H9 (cell line): Measurements from ENCODE around the gene MBTPS2. TPM values are rescaled to one million over a fixed set of nuclear protein-coding genes. Genes with fewer than 3 reads are reported as not detected.
"Not testable (repeated sequence)": the region's sequence is repeated elsewhere in the genome, so short reads cannot be mapped to it uniquely, and the experiment has no call there.

Experiments used
- DNase-seq: peaks from one replicate; pipeline ENCODE4 v3.0.0-alpha.2; 2017
- H2AFZ ChIP-seq: one replicate; pipeline ENCODE4 v1.6.1; 2013; ENCODE audit warnings: mild to moderate bottlenecking, low read length, control low read depth, moderate library complexity
- H2AK5ac ChIP-seq: 2 replicates; pipeline ENCODE4 v1.6.1; 2013; ENCODE audit warnings: low read length, control low read depth, mixed read lengths; ENCODE audit not compliant: insufficient read length
- H2BK120ac ChIP-seq: one replicate; pipeline ENCODE4 v1.6.1; 2013; ENCODE audit warnings: low read depth, mild to moderate bottlenecking, low read length, control low read depth, inconsistent platforms; ENCODE audit not compliant: poor library complexity, severe bottlenecking
- H2BK12ac ChIP-seq: 2 replicates; pipeline ENCODE4 v1.6.1; 2013; ENCODE audit warnings: low read length, control low read depth, mixed read lengths, low read depth; ENCODE audit not compliant: insufficient read length
- H2BK15ac ChIP-seq: 2 replicates; pipeline ENCODE4 v1.6.1; 2013; ENCODE audit warnings: low read depth, low read length, control low read depth
- H2BK20ac ChIP-seq: one replicate; pipeline ENCODE4 v1.6.1; 2013; ENCODE audit warnings: low read depth, mild to moderate bottlenecking, low read length, control low read depth, inconsistent platforms; ENCODE audit not compliant: poor library complexity, severe bottlenecking
- H2BK5ac ChIP-seq: 2 replicates; pipeline ENCODE4 v1.6.1; 2013; ENCODE audit warnings: low read length, control low read depth, mixed read lengths; ENCODE audit not compliant: insufficient read length
- H3K14ac ChIP-seq: 2 replicates; pipeline ENCODE4 v1.6.1; 2013; ENCODE audit warnings: low read length, control low read depth; ENCODE audit not compliant: insufficient read depth
- H3K18ac ChIP-seq: 2 replicates; pipeline ENCODE4 v1.6.1; 2013; ENCODE audit warnings: low read depth, mild to moderate bottlenecking, mixed read lengths, low read length, control low read depth; ENCODE audit not compliant: insufficient read length
- H3K23ac ChIP-seq: 2 replicates; pipeline ENCODE4 v1.6.1; 2013; ENCODE audit warnings: low read length, control low read depth, mixed read lengths, low read depth; ENCODE audit not compliant: insufficient read length
- H3K23me2 ChIP-seq: 2 replicates; pipeline ENCODE4 v1.6.1; 2013; ENCODE audit warnings: low read depth, mild to moderate bottlenecking, mixed read lengths, low read length, control low read depth; ENCODE audit not compliant: insufficient read length, poor library complexity, severe bottlenecking
- H3K27ac ChIP-seq: 2 replicates; pipeline ENCODE4 v1.5.1; 2013; ENCODE audit warnings: low read length, control low read depth, mixed read lengths, low read depth; ENCODE audit not compliant: insufficient read length
- H3K27me3 ChIP-seq: 2 replicates; pipeline ENCODE4 v1.6.1; 2013; ENCODE audit warnings: low read length, control low read depth, inconsistent platforms; ENCODE audit not compliant: insufficient read depth
- H3K4ac ChIP-seq: 2 replicates; pipeline ENCODE4 v1.6.1; 2013; ENCODE audit warnings: low read depth, mild to moderate bottlenecking, control low read depth, inconsistent platforms, low read length, moderate library complexity
- H3K4me1 ChIP-seq: 2 replicates; pipeline ENCODE4 v1.6.1; 2013; ENCODE audit warnings: low read length, control low read depth, inconsistent platforms; ENCODE audit not compliant: insufficient read depth
- H3K4me2 ChIP-seq: 2 replicates; pipeline ENCODE4 v1.6.1; 2013; ENCODE audit warnings: low read length, control low read depth, mixed read lengths; ENCODE audit not compliant: insufficient read length, insufficient read depth
- H3K56ac ChIP-seq: 2 replicates; pipeline ENCODE4 v1.6.1; 2013; ENCODE audit warnings: low read depth, mild to moderate bottlenecking, mixed read lengths, low read length, control low read depth; ENCODE audit not compliant: insufficient read length
- H3K79me1 ChIP-seq: 2 replicates; pipeline ENCODE4 v1.6.1; 2013; ENCODE audit warnings: low read depth, mild to moderate bottlenecking, moderate library complexity, low read length, control low read depth, inconsistent platforms; ENCODE audit not compliant: insufficient read depth, poor library complexity, severe bottlenecking
- H3K79me2 ChIP-seq: 2 replicates; pipeline ENCODE4 v1.6.1; 2013; ENCODE audit warnings: low read length, control low read depth, inconsistent platforms; ENCODE audit not compliant: insufficient read depth
- H3K9ac ChIP-seq: 2 replicates; pipeline ENCODE4 v1.6.1; 2013; ENCODE audit warnings: low read length, control low read depth, mixed read lengths; ENCODE audit not compliant: insufficient read length; ENCODE audit errors: extremely low read depth
- H3K9me3 ChIP-seq: one replicate; pipeline ENCODE4 v1.6.1; 2013; ENCODE audit warnings: low read depth, low read length, inconsistent platforms; ENCODE audit not compliant: control insufficient read depth
- H3T11ph ChIP-seq: one replicate; pipeline ENCODE4 v1.6.1; 2013; ENCODE audit warnings: mild to moderate bottlenecking, low read length, control low read depth, inconsistent platforms
- H4K20me1 ChIP-seq: one replicate; pipeline ENCODE4 v1.6.1; 2013; ENCODE audit not compliant: control insufficient read depth, insufficient read length, insufficient read depth
- H4K5ac ChIP-seq: 2 replicates; pipeline ENCODE4 v1.6.1; 2013; ENCODE audit warnings: low read depth, mild to moderate bottlenecking, mixed read lengths, low read length, control low read depth; ENCODE audit not compliant: insufficient read length
- H4K8ac ChIP-seq: replicated peaks from 2 replicates; pipeline ENCODE4 v1.6.1; 2013; ENCODE audit warnings: low read length, control low read depth, mixed read lengths, low read depth; ENCODE audit not compliant: insufficient read length
- H4K91ac ChIP-seq: 2 replicates; pipeline ENCODE4 v1.6.1; 2013; ENCODE audit warnings: low read depth, mild to moderate bottlenecking, moderate library complexity, mixed read lengths, low read length, control low read depth; ENCODE audit not compliant: insufficient read length
- H3K27ac Mint-ChIP-seq, 3 experiments: 2 replicates in 2 of 3; 3 replicates in 1 of 3; pipeline ENCODE4 v1.8.0; 2020 to 2021; ENCODE audit warnings: mixed read lengths in 3 of 3, mild to moderate bottlenecking in 1 of 3, moderate library complexity in 1 of 3
- H3K27me3 Mint-ChIP-seq: 2 replicates; pipeline ENCODE4 v1.8.0; 2021; ENCODE audit warnings: low read depth, mild to moderate bottlenecking, moderate library complexity, mixed read lengths
- H3K36me3 Mint-ChIP-seq, 3 experiments: 2 replicates in 2 of 3; 3 replicates in 1 of 3; pipeline ENCODE4 v1.8.0; 2020 to 2021; ENCODE audit warnings: low read depth in 3 of 3, mixed read lengths in 3 of 3; ENCODE audit not compliant: insufficient read depth in 1 of 3
- H3K4me1 Mint-ChIP-seq, 2 experiments: 2 replicates each; pipeline ENCODE4 v1.8.0; 2020; ENCODE audit warnings: mixed read lengths in 2 of 2
- H3K4me3 Mint-ChIP-seq, 2 experiments: 2 replicates in 1 of 2; 3 replicates in 1 of 2; pipeline ENCODE4 v1.8.0; 2020 to 2021; ENCODE audit warnings: mild to moderate bottlenecking in 2 of 2, mixed read lengths in 2 of 2, moderate library complexity in 1 of 2
- H3K9me3 Mint-ChIP-seq, 2 experiments: 2 replicates in 1 of 2; 3 replicates in 1 of 2; pipeline ENCODE4 v1.8.0; 2020; ENCODE audit warnings: mild to moderate bottlenecking in 2 of 2, mixed read lengths in 2 of 2, moderate library complexity in 1 of 2
- WGBS: extraction: QIAGEN DNeasy Blood & Tissue Kit; methylation state at CpG from one replicate; pipeline ENCODE4 v1.1.7; 2013; ENCODE audit warnings: missing lambda C conversion rate, low lambda C conversion rate, mixed read lengths; ENCODE audit not compliant: insufficient read length; ENCODE audit errors: extremely low coverage; 5-methylcytosine and 5-hydroxymethylcytosine counted together
- total RNA-seq: library from RNA; stranded (reverse); gene quantifications from 2 replicates; pipeline ENCODE4 v1.2.1, GENCODE V29; 2021
- TF ChIP-seq, protein P1 (sequence below): fragments of 200-600 bp; sonication (generic); conservative IDR thresholded peaks from 3 replicates; pipeline ENCODE4 v1.8.0; 2021; ENCODE audit warnings: antibody characterized with exemption, mild to moderate bottlenecking

The MBTPS2 gene
- total RNA-seq, 1 experiment from 2014 or later: 6.8 TPM

DNA sequence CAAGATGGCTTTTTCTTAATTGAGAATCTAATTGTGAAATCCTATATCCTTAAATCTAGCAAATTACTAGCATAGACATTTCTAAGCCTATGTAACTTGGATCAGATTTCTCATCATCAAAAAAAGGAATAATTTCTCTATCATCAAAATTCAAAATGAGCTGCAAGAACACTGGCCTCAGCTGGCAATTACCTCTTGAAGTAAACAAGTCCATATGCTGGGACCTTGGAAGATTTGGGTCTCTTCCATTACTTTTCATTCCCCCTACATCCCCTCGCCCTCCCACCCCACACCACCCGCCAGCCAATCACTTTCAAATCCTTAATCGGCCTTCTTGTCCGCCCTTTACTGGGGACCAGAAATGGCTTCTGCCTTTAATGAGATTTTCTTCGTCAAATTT, 23.3 kb upstream of the MBTPS2 start:
- Mint-ChIP-seq H3K27ac (no peak overlapping the region), H3K9me3 (peaks cover 12 to 37% of the 10 kb centered on the region in 2 experiments), H3K27me3 (peaks cover 1% of the 10 kb centered on the region; the same call in 1 of the 2 replicates), H3K36me3 (peaks cover 10% of the 10 kb centered on the region in 3 experiments), H3K4me3 (no peak overlapping the region), H3K4me1 (peaks cover 37 to 38% of the 10 kb centered on the region in 2 experiments)
- TF ChIP-seq, protein P1, sequence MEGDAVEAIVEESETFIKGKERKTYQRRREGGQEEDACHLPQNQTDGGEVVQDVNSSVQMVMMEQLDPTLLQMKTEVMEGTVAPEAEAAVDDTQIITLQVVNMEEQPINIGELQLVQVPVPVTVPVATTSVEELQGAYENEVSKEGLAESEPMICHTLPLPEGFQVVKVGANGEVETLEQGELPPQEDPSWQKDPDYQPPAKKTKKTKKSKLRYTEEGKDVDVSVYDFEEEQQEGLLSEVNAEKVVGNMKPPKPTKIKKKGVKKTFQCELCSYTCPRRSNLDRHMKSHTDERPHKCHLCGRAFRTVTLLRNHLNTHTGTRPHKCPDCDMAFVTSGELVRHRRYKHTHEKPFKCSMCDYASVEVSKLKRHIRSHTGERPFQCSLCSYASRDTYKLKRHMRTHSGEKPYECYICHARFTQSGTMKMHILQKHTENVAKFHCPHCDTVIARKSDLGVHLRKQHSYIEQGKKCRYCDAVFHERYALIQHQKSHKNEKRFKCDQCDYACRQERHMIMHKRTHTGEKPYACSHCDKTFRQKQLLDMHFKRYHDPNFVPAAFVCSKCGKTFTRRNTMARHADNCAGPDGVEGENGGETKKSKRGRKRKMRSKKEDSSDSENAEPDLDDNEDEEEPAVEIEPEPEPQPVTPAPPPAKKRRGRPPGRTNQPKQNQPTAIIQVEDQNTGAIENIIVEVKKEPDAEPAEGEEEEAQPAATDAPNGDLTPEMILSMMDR: no peak
- no peak overlapping the region for H2BK20ac ChIP-seq
- no peak overlapping the region for H2BK15ac ChIP-seq
- no peak overlapping the region for H2BK5ac ChIP-seq
- no peak for DNase-seq
- H3K23ac ChIP-seq: no peak overlapping the region
- H4K91ac ChIP-seq: no peak overlapping the region
- no peak overlapping the region for H2AFZ ChIP-seq
- no peak overlapping the region for H2BK12ac ChIP-seq
- H3K56ac ChIP-seq: no peak overlapping the region
- no peak overlapping the region for H3K9ac ChIP-seq
- no peaks in the 10 kb centered on the region for H3K79me2 ChIP-seq
- peaks cover 9% of the 10 kb centered on the region; the same call in 1 of the 2 replicates for H3K4me1 ChIP-seq
- no peak overlapping the region for H3K4ac ChIP-seq
- no peaks in the 10 kb centered on the region for H4K20me1 ChIP-seq
- H3K14ac ChIP-seq: no peak overlapping the region
- H3K4me2 ChIP-seq: no peak overlapping the region
- no peak overlapping the region for H3K27ac ChIP-seq
- H3K79me1 ChIP-seq: no peaks in the 10 kb centered on the region
- H4K8ac ChIP-seq: no peak overlapping the region
- WGBS: no CpG with 5 or more reads among the region's 5 CpGs
- H3K23me2 ChIP-seq: no peaks in the 10 kb centered on the region
- H3K27me3 ChIP-seq: no peaks in the 10 kb centered on the region
- no peak overlapping the region for H2BK120ac ChIP-seq
- H2AK5ac ChIP-seq: no peak overlapping the region
- H3K18ac ChIP-seq: no peak overlapping the region
- H4K5ac ChIP-seq: no peak overlapping the region
- H3T11ph ChIP-seq: no peak overlapping the region
- peaks cover 12% of the 10 kb centered on the region for H3K9me3 ChIP-seq

DNA sequence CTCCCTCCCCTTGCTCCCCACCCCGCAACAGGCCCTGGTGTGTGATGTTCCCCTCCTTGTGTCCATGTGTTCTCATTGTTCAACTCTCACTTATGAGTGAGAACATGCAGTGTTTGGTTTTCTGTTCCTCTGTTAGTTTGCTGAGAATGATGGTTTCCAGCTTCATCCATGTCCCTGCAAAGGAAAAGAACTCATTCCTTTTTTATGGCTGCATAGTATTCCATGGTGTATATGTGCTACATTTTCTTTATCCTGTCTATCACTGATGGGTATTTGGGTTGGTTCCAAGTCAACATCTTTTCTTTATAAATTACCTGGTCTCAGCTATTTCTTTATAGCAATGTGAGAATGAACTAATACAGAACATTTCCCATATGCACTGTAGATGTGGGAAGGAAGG, 19.2 kb upstream of the MBTPS2 start:
- no CpG with 5 or more reads among the region's 1 CpG for WGBS
- not testable (repeated sequence) for H3K4me1 Mint-ChIP-seq, H4K8ac ChIP-seq, H2AFZ ChIP-seq, H4K91ac ChIP-seq, H2BK5ac ChIP-seq, H3K4me3 Mint-ChIP-seq, H3K9me3 ChIP-seq, H2BK12ac ChIP-seq, H4K20me1 ChIP-seq, H3K23ac ChIP-seq, H3K27me3 Mint-ChIP-seq, H3K4me1 ChIP-seq, DNase-seq, H3T11ph ChIP-seq, H3K23me2 ChIP-seq, H3K4me2 ChIP-seq, H2BK15ac ChIP-seq, H3K27ac ChIP-seq, H3K27ac Mint-ChIP-seq, H4K5ac ChIP-seq, H3K18ac ChIP-seq, H2BK120ac ChIP-seq, H3K4ac ChIP-seq, H3K27me3 ChIP-seq, H3K14ac ChIP-seq, H2AK5ac ChIP-seq, H3K9ac ChIP-seq, H3K79me2 ChIP-seq, H3K79me1 ChIP-seq, H3K56ac ChIP-seq, H3K36me3 Mint-ChIP-seq, H2BK20ac ChIP-seq
- H3K9me3 Mint-ChIP-seq: peaks cover 0 to 22% of the 10 kb centered on the region in 2 experiments; a peak in 3 of 5 replicates
